Muscle layer of duodenum (tissue), 2 donors: ENCODE data around the gene TRPV6.
A peak's percentile ranks its signal among the peaks of the same experiment; 100 is the strongest.

ENCODE experiments used
- H3K27ac ChIP-seq: one replicate; pipeline ENCODE4 v1.7.0; 2013; ENCODE audit warnings: mild to moderate bottlenecking, low read length
- H3K27me3 ChIP-seq: one replicate; pipeline ENCODE4 v1.7.0; 2013; ENCODE audit warnings: low read depth, mild to moderate bottlenecking, control low read depth, low read length
- H3K36me3 ChIP-seq, 2 donors: one replicate each; pipeline ENCODE4 v1.7.0; 2013; ENCODE audit warnings: low read length in 2 of 2, control low read depth in 1 of 2, mild to moderate bottlenecking in 1 of 2; ENCODE audit not compliant: insufficient read depth in 2 of 2, control insufficient read depth in 1 of 2
- H3K4me1 ChIP-seq, 2 donors: one replicate each; pipeline ENCODE4 v1.7.0; 2013; ENCODE audit warnings: low read length in 2 of 2, mild to moderate bottlenecking in 2 of 2, control low read depth in 1 of 2, moderate library complexity in 1 of 2; ENCODE audit not compliant: insufficient read depth in 2 of 2, control insufficient read depth in 1 of 2
- H3K4me3 ChIP-seq, 2 donors: one replicate each; pipeline ENCODE4 v1.7.0; 2013; ENCODE audit warnings: low read length in 2 of 2, low read depth in 1 of 2, mild to moderate bottlenecking in 1 of 2
- H3K9me3 ChIP-seq, 2 donors: one replicate each; pipeline ENCODE4 v1.7.0; 2013; ENCODE audit warnings: low read length in 2 of 2, control low read depth in 1 of 2, mild to moderate bottlenecking in 1 of 2; ENCODE audit not compliant: control insufficient read depth in 1 of 2
- donor health status: healthy.

Gene TRPV6

GRCh38 chr7:142855756-142856564 is 29.6 kb downstream of the TRPV6 start:
- H3K27ac ChIP-seq, result no peak overlapping the region
- H3K9me3 ChIP-seq, result no peaks in the 10 kb centered on the region
- peaks cover 0 to 19% of the 10 kb centered on the region in 2 donors for H3K4me1 ChIP-seq
- H3K4me3 ChIP-seq, result peak overlapping the region; percentile 52 to 91
- H3K36me3 ChIP-seq, result no peaks in the 10 kb centered on the region
- H3K27me3 ChIP-seq, result no peaks in the 10 kb centered on the region

DNA sequence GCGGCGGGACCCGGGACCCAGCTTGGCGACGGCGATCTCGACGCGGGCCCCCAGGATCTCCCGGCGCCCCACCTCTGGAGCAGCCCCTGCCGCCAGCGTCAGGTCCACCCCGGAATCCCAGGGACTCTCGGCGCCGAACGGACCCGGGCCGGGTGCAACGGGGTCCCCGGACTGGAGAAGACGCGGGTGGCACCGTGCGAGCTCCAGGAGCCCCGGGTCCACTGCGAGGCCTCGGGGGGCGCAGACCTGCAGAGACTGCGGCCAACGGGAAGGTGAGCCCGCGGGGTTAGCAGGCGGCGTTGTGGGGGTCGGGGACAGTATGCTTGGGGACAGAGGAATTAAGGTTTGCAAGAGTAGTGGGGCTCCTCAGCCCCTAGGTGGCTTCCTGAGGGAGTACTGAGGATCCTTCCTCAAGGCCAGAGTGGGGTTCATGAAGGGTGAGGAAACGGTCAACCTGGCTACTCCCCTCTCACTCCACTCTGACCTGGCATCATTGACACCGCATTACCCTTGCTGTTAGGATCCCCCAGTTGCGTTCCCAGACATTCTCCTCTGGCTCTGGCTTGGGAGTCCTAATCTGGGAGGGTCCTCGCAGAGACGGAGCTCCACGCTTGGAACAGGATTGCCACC is 30.3 kb downstream of the TRPV6 start:
- no peak overlapping the region for H3K27ac ChIP-seq
- H3K27me3 ChIP-seq, result no peaks in the 10 kb centered on the region
- peak overlapping the region; percentile 52 to 91 for H3K4me3 ChIP-seq

GRCh38 chr7:142854372-142855113 is 31.0 kb downstream of the TRPV6 start, which contains the start of gene EPHB6:
Gene EPHB6, plus strand, starts transcription at chr7:142855076. Its CDS starts 8,152 bp downstream, at chr7:142863228.
- Histone ChIP-seq H3K27me3 (no peaks in the 10 kb centered on the region), H3K36me3 (no peaks in the 10 kb centered on the region), H3K9me3 (no peaks in the 10 kb centered on the region), H3K4me1 (peaks cover 0 to 13% of the 10 kb centered on the region in 2 donors), H3K27ac (peak within 1 kb of the TSS; percentile 18), H3K4me3 (peak within 1 kb of the TSS; percentile 65 to 91)

More for the DNA sequence above, 30.3 kb downstream of the TRPV6 start:
- Histone ChIP-seq H3K4me1 (peaks cover 0 to 15% of the 10 kb centered on the region in 2 donors), H3K9me3 (no peaks in the 10 kb centered on the region), H3K36me3 (no peaks in the 10 kb centered on the region)

GRCh38 chr7:142853739-142854371 is 31.7 kb downstream of the TRPV6 start:
- Histone ChIP-seq H3K4me1 (peaks cover 0 to 13% of the 10 kb centered on the region in 2 donors), H3K9me3 (no peaks in the 10 kb centered on the region), H3K27ac (no peak overlapping the region), H3K4me3 (peak overlapping the region; percentile 65 to 91), H3K27me3 (no peaks in the 10 kb centered on the region), H3K36me3 (no peaks in the 10 kb centered on the region)

- no peak overlapping the region for H3K27ac ChIP-seq
- peaks cover 0 to 13% of the 10 kb centered on the region in 2 donors for H3K4me1 ChIP-seq
- H3K9me3 ChIP-seq, result no peaks in the 10 kb centered on the region
- H3K36me3 ChIP-seq, result no peaks in the 10 kb centered on the region
- no peak overlapping the region for H3K4me3 ChIP-seq
- H3K27me3 ChIP-seq, result no peaks in the 10 kb centered on the region
These were observed 33.6 kb downstream of the TRPV6 start for GRCh38 chr7:142851919-142852318.

DNA sequence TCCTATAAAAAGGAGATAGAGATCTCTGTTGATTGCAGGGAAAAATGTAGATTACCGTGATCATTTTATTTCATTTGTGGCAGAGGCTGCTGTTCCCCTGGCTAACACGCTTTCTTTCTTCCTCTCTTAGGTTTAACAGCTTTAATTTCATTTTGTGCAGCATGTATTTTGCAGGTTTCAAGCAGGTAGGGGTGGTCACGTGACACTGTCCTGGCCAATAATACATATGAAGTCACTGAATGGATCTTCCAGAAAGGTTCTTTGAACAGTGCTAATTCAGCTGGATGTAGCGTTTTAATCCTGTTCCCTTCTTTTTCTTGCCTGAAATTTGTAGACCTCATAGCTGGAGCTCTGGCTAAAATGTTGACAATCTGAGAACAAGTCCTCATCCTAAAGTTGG is 34.3 kb downstream of the TRPV6 start:
- Histone ChIP-seq H3K4me1 (peaks cover 0 to 13% of the 10 kb centered on the region in 2 donors), H3K4me3 (no peak overlapping the region), H3K36me3 (no peaks in the 10 kb centered on the region), H3K9me3 (no peaks in the 10 kb centered on the region), H3K27ac (no peak overlapping the region), H3K27me3 (no peaks in the 10 kb centered on the region)

DNA sequence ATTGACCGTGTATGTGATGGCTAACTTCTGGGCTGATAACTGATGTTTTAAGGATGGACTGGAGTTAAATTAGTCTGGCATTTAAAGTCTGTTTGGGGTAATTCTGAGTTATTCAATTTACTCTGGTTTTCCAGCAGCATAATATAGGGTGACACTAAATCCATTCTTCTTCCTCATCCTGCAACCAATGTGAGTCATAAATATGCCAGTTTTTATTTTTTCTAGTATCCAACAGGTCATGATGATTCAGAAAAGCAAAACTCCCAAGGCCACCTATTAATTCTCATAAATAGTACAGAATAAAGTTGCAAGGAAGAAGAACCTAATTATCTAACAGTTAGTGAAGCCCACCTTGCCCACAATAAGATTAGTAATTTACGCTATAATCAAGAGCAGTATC is 38.2 kb downstream of the TRPV6 start:
- H3K9me3 ChIP-seq, result no peaks in the 10 kb centered on the region

GRCh38 chr7:142842251-142842766 is 43.2 kb downstream of the TRPV6 start:
- no peaks in the 10 kb centered on the region for H3K4me1 ChIP-seq
- H3K27me3 ChIP-seq, result no peaks in the 10 kb centered on the region
- no peak overlapping the region for H3K4me3 ChIP-seq
- no peak overlapping the region for H3K27ac ChIP-seq
- no peaks in the 10 kb centered on the region for H3K36me3 ChIP-seq
- no peaks in the 10 kb centered on the region for H3K9me3 ChIP-seq

More for the DNA sequence above, 38.2 kb downstream of the TRPV6 start:
- H3K27me3 ChIP-seq, result no peaks in the 10 kb centered on the region
- H3K36me3 ChIP-seq, result no peaks in the 10 kb centered on the region
- H3K27ac ChIP-seq, result no peak overlapping the region
- H3K4me1 ChIP-seq, result no peaks in the 10 kb centered on the region
- H3K4me3 ChIP-seq, result no peak overlapping the region

DNA sequence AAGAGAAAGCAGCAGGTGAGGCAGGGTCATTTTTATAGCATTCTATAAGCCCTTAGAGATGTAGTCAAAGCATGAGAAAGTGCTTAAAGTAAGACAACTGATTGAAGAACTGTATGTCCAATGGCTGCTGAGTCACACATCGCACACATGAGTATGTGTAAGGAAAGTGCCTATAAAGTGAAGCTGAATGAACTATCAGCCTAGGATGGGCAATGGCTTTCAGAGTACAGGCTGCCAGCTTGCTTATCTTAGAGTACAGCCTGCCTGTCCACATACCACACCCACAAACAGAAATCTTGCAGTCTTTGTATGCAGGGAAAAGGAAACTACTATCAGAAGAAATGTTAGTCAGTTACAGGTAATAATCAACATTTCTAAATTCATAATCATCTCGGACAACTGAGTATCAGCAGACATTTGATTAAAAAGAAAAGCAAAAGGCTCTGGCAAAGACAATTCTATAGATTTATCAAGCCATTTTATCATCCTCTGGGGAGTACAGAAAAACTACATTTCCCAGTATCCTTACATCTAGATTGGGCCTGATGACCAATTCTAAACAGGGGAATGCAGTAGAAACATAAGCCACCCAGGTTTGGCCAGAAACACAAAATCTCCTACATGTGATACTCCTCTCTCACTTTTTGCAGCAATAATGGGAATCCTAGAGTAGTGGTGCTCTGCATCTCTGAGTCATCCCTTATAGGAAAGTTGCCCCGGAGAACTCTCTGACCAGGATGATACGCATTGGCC is 46.9 kb downstream of the TRPV6 start:
- H3K9me3 ChIP-seq, result no peaks in the 10 kb centered on the region
- no peaks in the 10 kb centered on the region for H3K4me1 ChIP-seq
- no peaks in the 10 kb centered on the region for H3K36me3 ChIP-seq
- no peak overlapping the region for H3K27ac ChIP-seq
- H3K4me3 ChIP-seq, result no peak overlapping the region
- H3K27me3 ChIP-seq, result no peaks in the 10 kb centered on the region

DNA sequence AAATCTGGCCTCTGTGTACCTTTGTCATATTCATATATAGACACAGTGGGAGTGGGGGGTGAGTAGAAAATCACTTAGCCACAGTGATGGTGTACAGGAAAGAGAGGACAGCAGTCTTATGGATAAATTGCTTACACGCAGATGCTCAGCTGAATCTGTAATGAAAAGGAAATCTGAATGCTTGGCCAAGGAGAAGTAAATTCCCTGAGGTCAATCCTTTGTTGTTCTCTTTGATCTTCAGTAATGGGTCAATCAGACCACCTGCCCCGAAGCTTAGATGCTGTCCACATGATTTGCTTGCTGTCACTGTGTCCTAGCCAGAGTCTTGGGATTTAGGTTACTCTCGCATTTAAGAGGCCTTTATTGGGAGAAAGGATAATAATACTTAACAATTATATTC is 49.1 kb downstream of the TRPV6 start:
- Histone ChIP-seq H3K9me3 (no peaks in the 10 kb centered on the region), H3K4me1 (no peaks in the 10 kb centered on the region), H3K27me3 (no peaks in the 10 kb centered on the region), H3K27ac (no peak overlapping the region), H3K36me3 (no peaks in the 10 kb centered on the region), H3K4me3 (no peak overlapping the region)
